COLO668 (cell line): Measurements from ENCODE around the gene NAPSA.
"Not testable (repeated sequence)": the region's sequence is repeated elsewhere in the genome, so short reads cannot be mapped to it uniquely, and the experiment has no call there.

ENCODE experiments used
- DNase-seq: peaks from one replicate; lab custom pipeline; 2025; ENCODE audit not compliant: unreplicated experiment; lab: John Stamatoyannopoulos, UW

Gene NAPSA

GRCh38 chr19:50365434-50366306, at the start of gene NAPSA:
Gene NAPSA (minus strand): TSS chr19:50365639. CDS start chr19:50365621, 18 bp downstream.
- DNase-seq, result no peak

GRCh38 chr19:50413531-50413930, 48.1 kb upstream of the NAPSA start:
- no peak for DNase-seq

DNA sequence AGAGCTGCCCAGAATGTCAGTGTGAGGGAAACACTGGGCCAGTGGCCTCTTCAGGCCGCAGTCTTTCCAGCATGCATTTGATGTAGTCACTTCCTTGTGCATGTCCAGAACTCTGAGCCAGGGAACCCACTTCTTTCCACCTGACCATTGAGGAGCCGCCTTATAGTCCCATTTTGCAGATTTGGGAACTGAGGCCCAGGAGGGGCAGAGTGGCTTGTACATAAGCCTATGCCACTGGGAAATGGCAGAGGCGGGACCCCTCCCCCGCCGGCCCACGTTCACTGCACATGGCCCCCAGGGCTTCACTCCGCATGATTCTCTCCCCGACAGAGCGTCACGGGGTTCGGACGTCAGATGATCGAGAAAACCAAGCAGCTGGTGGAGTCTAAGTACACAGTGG, 47.7 kb upstream of the NAPSA start:
- no peak for DNase-seq

DNA sequence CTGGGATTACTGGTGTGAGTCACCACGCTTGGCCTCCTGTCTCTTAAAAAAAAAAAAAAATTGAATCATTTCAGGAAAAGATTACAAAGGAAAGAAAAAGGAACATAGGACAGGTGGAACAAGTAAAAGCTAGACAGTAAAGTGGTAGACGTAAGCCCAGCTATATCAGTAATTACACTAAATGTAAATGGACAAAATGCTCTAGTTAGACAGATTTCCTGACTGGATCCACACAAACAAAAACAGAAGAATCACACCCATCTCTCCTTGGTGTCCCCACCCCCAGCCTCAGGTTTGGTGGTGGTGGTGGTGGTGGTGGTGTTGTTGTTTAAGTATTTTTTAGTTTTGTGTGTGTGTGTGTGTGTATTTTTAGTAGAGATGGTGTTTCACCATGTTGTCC, 47.0 kb upstream of the NAPSA start:
- DNase-seq, result no peak

DNA sequence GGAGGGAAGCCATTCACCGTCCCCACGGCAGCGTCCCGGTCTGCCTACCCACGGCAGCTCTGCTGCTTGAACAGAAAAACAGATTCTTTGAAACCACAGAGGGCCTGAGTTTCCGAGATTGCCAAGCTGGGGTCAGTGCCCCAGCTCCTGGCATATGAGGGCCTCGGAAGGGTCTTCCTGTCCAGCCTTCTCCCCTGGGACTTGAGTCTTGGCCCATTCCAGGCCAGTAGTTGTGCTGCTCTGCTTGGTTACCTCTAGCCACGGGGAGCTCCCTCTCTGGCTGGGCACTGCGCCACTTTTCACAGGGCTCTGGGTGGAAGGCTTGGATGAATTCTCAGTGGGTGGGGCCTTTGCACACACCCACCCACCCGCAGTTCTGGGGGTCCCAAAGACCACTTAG, 44.7 kb upstream of the NAPSA start:
- no peak for DNase-seq

DNA sequence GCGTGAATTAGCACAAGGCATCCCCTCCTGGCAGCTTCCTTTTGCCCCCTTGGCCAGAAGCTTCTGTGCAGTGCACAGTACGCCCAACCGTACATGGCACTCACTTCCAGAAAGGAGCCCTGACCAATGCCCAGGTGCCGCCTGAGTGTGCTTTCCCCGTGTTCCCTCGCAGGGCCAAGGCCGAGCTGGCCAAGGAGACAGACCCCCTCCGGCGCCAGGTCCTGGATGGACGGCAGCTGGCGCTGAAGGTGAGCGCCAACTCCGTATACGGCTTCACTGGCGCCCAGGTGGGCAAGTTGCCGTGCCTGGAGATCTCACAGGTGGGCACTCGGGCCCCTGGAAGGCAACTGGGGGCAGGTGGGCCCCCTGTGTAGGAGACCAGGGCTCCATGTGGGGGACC, 43.9 kb upstream of the NAPSA start:
- DNase-seq, result no peak

- DNase-seq, result no peak
These were observed 41.4 kb upstream of the NAPSA start for GRCh38 chr19:50406829-50407228.

GRCh38 chr19:50406156-50406820, 40.8 kb upstream of the NAPSA start:
- DNase-seq, result no peak

GRCh38 chr19:50402544-50403301, 37.3 kb upstream of the NAPSA start:
- no peak for DNase-seq

DNA sequence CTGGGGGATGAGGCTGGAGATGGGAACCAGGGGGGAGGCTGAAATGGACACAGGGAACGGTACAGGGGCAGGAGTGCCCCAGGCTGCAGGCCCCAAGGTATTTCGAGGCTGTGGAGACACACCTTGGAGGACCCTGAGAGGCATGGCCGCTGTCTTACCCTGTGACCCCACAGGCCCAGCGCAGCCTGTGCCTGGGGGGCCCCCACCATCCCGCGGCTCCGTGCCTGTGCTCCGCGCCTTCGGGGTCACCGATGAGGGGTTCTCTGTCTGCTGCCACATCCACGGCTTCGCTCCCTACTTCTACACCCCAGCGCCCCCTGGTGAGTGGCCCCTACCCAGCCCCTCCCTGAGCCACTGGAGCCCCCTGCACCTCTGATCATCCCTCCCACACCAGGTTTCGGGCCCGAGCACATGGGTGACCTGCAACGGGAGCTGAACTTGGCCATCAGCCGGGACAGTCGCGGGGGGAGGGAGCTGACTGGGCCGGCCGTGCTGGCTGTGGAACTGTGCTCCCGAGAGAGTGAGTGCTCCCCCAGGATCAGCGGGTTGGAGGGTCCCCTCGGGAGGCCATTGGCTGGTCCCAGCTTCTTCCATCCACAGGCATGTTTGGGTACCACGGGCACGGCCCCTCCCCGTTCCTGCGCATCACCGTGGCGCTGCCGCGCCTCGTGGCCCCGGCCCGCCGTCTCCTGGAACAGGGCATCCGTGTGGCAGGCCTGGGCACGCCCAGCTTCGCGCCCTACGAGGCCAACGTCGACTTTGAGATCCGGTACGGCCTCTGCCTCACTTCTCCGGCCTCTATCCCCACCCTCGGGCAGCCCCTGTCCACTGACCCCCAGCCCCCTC, 36.4 kb upstream of the NAPSA start:
- DNase-seq, result no peak

DNA sequence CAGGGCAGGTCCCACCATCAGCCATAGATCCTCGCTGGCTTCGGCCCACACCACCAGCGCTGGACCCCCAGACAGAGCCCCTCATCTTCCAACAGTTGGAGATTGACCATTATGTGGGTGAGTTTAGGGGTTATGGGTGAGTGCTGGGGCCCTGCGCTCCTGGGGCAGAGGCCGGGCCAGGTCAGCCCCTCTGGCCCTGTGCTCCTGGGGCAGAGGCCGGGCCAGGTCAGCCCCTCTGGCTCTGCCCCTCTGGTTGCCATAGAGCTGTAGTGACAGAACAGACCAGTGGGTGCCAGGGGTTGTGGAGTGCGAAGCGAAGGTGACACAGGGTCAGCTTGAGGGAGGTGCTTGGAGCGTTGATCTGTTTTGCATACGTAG, 33.9 kb upstream of the NAPSA start:
- DNase-seq, result no peak

GRCh38 chr19:50398675-50399367, 33.4 kb upstream of the NAPSA start:
- no peak for DNase-seq

DNA sequence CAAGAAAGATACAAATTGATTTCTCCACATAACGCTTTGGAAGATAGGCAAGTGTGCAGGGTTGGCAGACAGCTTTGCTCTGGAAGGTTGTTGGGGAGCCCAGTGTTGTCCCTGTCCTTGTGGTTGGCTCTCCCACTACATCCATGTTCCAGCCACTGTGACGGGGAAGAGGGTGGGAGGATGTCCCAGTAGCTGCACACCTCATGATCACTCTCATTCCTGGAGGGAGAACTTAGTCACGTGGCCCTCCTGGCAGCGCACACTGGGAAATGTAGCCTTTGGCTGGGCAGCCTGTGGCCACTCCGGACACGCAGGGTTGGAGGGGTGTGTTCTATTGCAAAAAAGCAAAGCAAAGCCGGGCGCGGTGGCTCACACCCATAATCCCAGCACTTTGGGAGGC, 28.6 kb upstream of the NAPSA start:
- DNase-seq, result no peak

DNA sequence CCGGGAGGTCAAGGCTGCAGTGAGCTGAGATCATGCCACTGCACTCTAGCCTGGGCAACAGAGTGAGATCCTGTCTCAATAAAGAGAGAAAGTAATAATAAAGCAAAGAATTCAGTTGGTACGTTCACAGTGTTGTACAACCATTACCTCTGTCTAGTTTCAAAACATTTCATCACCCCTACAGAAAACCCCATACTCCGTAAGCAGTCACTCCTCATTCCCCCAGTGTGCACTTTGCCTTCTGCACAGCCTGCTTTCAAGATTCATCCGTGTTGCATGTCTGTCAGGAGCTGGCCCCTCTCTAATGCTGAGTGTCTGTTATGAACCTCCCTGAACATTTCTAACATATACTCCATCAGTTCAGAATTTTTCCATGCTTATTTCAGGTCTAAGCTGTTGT, 28.1 kb upstream of the NAPSA start:
- no peak for DNase-seq

GRCh38 chr19:50392759-50393158, 27.3 kb upstream of the NAPSA start:
- no peak for DNase-seq

DNA sequence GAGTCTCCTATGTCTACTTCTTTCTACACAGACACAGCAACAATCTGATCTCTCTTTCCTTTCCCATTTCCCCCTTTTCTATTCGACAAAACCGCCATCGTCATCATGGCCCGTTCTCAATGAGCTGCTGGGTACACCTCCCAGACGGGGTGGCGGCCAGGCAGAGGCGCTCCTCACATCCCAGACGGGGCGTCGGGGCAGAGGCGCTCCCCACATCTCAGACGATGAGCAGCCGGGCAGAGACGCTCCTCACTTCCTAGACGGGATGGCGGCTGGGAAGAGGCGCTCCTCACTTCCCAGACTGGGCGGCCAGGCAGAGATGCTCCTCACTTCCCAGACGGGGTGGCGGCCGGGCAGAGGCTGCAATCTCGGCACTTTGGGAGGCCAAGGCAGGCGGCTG, 25.5 kb upstream of the NAPSA start:
- not testable (repeated sequence) for DNase-seq

- not testable (repeated sequence) for DNase-seq
These were observed 24.9 kb upstream of the NAPSA start for GRCh38 chr19:50390295-50390694.

GRCh38 chr19:50387868-50388245, 22.4 kb upstream of the NAPSA start:
- no peak for DNase-seq

- no peak for DNase-seq
These were observed 21.9 kb upstream of the NAPSA start for GRCh38 chr19:50387176-50387867.
